Activated CD4-positive, alpha-beta T cell treated with anti-CD3 and anti-CD28 coated beads, Interleukin-2, amount 50 U/mL, for 4 hours (primary cell): ENCODE results near the gene GALNT12.

Experiments used
- DNase-seq, 2 experiments: peaks; one replicate each; pipeline ENCODE4 v3.0.0-alpha.2; 2020

Gene GALNT12

GRCh38 chr9:98783518-98784226 lies 23.8 kb upstream of the GALNT12 start:
- no peak for DNase-seq

DNA sequence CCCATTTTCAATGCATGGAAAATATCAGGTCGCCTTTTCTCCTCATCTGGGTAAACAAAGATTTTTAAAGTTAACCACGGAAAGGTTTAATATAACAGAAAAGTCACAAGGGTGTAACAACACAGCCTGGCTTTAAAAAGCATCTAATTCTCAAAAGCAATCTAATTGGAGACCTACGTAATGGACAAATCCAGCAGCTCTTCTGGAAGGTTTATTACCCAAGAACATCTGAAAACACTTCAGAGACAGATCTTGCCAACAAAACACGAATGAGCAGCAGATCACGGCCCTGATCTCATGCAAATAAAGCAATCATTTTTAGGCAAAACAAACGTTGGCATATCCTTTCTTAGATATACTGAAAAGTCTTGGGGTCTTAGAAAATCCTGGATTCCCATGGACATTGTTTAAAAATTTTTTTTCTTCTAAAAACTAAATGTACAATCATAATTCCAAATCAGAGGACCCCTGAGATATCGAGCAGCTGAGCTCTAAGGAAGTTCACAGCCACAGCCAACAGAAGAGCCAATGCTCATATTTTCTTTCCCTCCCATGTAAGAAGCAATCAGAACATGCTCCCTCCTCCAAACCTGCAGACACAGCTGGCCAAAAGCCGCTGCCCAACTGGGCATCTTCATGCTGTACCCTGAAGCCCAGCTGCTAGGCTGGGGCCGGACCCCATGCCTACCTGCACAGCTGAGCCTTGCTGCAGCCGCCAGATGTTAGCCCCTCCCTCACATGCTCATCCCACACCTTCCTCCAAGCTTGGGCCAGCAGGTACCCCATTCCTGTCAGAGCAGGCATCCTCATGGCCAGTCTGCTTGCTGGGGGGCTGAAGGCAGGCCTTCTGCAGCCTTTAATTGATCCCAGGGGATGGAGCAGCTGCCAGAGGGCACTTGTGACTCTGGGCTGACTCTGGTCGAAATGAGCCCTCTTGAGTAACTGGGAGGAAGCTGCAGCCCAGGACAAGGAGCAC lies 22.4 kb upstream of the GALNT12 start:
- DNase-seq: no peak

DNA sequence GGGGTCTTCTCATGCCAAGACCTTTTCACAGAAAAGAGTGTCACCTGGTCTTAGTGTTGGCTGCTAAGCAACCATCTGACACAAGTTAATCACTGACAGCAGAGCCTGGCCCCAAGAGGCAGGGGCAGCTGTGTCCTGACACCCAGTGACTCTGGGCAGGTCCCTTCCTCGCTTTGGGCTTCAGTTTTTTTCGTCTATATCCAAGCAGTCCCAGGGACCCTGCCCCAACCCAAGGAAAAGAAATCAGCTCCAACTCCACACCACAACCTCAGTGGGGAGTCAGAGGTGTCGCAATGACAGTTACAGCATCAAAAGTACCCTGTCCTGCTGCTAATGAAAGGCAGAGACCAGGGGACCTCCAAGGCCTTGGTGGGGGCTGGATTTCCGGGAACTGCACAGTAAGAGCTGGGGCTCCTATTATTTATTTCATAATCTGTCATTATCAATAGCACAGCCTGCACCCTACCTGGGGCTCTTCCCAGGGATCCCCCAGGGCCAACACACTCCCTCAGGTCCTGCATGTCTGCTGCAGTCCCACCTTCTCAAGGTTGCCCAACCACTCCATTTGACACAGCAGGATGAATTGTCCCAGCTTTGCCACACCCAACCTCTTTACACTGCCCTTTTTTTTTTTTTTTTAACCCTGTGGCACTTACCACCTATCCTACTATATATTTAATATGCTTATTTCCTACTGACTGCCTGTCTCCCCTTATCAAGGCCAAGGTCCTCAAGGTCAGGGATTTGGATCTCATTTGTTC lies 20.5 kb upstream of the GALNT12 start:
- no peak for DNase-seq

DNA sequence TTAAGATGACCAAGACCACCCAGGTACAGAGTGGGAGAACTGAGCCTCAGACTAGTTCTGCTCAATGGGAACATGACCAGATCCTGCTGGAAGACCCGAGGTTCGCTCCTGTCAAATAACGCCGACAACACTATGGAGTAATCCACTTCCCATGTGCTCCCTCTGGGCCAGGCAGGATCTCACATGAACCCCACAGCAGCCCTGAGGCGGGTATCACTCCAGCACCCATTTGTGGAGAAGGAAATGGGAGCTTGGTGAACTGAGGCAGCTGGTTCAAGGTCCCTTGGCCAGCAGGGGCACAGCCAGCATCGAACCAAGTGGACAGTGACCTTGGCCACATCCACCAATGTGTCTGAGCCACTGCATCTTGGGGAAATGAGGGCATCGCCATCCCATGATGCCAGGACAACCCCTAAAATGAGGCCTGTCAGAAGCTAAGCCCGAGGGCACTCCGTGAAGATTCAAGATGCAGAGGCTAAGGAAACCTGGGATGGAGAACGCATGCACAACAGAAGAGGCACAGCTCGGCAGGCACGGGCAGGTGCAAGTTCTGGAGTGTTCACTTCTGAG lies 19.6 kb upstream of the GALNT12 start:
- DNase-seq: no peak

DNA sequence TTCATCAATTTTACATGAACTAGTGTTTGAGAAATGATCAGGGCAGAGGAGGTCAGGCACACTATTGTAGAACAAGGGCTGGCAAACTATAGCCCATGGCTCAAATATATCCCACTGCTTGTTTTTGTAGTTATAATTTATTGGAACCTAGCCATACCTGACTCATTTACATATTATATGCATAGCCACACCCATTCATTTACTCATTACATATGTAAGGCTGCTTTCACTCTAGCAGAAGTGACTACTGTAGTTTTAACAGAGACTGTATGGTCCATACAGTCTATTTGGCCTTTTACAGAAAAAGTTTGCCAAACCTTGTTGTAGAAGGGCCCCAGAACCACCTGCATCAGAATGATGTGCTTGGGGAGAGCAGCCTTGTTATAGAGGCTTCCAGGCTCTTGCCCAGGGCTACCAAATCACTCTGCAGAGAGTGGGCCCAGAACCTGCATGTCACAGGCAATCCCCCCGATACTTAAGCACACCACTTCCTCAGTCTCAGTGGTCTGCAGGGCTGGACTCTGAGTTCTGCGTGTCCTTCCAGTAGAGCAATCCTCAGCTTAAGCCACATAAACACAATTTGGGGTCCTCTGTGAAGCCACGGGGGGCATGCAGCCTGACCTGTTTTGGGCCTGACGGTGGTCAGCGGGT lies 17.9 kb upstream of the GALNT12 start:
- DNase-seq: no peak

- no peak for DNase-seq
These were observed 17.2 kb upstream of the GALNT12 start for GRCh38 chr9:98790134-98790841.

DNA sequence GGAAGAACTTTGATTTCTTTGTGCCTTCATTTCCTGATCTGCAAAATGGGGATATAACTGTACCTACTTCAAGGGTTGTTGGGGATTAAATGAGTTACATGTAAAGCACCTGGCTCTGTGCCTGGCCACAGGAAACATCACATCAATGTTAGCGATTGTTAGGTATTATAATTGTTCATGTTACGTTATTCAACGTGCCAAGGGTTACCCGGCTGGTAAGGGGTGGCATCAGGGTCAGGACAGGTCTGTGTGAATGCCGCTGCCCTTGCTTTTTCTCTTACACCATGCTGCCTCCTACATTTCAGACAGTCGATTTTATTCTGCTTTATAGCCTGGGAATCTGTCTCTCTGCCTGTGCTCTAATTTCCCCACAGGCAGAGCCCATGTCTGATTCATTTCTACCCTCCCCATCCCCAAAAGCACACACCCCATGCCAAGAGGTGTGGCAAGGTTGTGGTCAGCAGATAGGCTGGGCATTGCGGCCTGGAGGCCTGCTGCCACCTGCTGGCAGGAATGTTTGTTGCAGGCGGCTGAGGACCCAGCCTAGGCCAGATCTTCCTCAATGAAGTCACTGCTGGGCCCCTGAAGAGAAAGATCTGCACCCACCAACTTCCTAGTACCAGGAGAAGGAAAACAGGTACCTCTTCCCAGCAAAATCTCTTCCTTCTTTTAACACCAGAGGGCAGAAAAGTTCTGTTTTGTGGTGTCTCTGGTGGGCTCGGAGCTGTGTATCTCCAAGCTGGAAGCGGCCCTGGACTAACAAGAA lies 16.4 kb upstream of the GALNT12 start:
- peak; percentile 27 to 38 for DNase-seq

GRCh38 chr9:98791608-98792490 lies 15.6 kb upstream of the GALNT12 start:
- DNase-seq: no peak

GRCh38 chr9:98793031-98793430 lies 14.4 kb upstream of the GALNT12 start:
- no peak for DNase-seq

- DNase-seq: no peak
These were observed 12.7 kb upstream of the GALNT12 start for GRCh38 chr9:98794802-98795201.

- DNase-seq: no peak
These were observed 12.0 kb upstream of the GALNT12 start for GRCh38 chr9:98795295-98795955.

DNA sequence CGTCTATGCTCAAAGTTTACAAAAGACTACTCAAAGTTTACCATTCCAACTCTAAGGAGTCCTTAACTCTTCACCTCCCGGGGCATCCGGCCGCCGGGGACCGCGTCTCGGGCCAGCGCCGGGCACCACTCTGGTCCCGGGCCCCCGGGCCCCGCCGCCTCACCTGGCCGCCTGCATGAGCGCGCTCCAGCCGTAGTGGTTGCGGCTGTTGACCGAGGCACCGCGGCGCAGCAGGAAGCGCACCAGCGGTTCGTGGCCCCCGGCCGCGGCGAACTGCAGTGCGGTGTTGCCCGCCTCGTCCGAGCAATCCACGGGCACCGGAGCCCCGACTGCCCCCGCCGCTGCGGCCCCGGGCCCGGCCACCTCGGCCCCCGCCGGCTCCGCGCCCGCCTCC lies 11.5 kb upstream of the GALNT12 start:
- no peak for DNase-seq

GRCh38 chr9:98796364-98797101 lies 10.9 kb upstream of the GALNT12 start, which contains the start of gene ANKS6:
Gene ANKS6 (minus strand): TSS chr9:98796555. CDS start chr9:98796491, 64 bp downstream.
- peak; percentile 71 to 72 for DNase-seq

DNA sequence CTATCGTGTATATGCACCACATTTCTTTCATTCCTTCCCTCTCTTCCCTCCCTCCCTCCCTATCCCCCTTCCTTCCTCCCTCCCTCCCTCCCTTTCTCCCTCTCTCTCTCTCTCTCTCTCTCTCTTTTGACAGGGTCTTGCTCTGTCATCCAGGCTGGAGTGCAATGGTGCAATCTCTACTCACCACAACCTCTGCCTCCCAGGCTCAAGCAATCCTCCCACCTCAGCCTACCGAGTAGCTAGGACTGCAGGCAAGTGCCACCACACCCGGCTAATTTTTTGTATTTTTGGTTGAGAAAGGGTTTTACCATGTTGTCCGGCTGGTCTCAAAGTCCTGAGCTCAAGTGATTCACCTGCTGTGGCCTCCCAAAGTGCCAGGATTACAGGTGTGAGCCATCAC lies 10.0 kb upstream of the GALNT12 start:
- DNase-seq: no peak

DNA sequence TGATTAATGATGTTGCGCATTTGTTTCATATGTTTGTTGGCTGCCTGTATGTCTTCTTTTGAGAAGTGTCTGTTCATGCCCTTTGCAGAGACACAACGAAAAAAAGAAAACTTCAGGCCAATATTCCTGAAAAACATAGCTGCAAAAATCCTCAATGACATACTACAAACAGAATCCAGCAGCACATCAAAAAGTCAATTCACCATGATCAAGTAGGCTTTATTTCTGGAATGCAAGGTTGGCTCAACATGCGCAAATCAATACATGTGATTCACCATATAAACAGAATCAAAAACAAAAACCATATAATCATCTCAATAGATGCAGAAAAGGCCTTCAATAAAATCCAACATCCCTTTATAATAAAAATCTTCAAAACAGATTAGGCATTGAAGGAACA lies 9.2 kb upstream of the GALNT12 start:
- DNase-seq: no peak

DNA sequence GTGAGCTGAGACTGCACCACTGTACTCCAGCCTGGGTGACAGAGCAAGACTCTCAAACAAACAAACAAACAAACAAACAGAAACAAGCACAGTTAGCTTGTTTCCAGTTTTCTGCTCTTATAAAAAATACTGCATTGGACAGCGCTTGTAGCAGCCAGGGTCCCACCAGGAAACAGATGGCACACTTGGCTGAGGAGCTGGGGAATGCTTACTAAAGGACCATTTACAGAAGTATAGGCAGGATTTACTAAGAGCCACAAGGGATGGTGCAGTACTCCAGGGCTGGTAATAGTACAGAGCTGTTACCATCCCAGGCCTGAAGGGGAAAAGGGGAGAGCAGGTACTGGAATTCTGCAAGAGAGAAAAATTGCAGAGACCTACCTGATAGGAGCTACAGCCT lies 5.9 kb upstream of the GALNT12 start:
- DNase-seq: no peak

- DNase-seq: no peak
These were observed 5.5 kb upstream of the GALNT12 start for GRCh38 chr9:98801969-98802371.

GRCh38 chr9:98804083-98804482 lies 3.4 kb upstream of the GALNT12 start:
- DNase-seq: no peak
